ENCODE measurements around the gene UGT2B28.
"Not testable (repeated sequence)": the region's sequence is repeated elsewhere in the genome, so short reads cannot be mapped to it uniquely, and the experiment has no call there.

The UGT2B28 gene

DNA sequence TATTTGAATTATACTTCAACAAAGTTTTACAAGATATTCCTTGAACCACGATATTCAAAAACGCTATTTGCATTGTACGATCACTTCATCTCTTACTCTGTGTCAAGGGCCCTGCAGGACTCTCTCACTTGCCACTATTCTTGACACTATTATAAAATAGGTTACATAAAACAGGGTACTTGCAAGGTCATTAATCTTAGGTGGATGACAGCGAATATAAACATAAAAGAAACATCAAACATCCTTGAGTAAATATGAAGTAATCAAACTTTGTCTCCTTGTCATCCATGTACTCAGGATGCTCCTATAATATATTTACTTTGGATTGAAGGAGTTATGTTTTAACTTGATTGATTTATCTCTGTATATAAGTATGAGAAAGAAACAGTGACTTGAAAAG is at the start of gene UGT2B28:
Gene UGT2B28 (plus strand): TSS at position 395 of the 400 bp plus-strand sequence. CDS start 26 bp downstream, outside the sequence.
- DNase-seq (ENCODE audit: low read depth in 2 of 2), result not testable (repeated sequence)

- DNase-seq (ENCODE audit: low read depth in 2 of 2), result no peak
These were observed 41.2 kb upstream of the UGT2B28 start for GRCh38 chr4:69239092-69239491.

GRCh38 chr4:69239557-69240168 is 40.6 kb upstream of the UGT2B28 start:
- DNase-seq (ENCODE audit: low read depth in 2 of 2), result no peak

GRCh38 chr4:69240787-69241186 is 39.5 kb upstream of the UGT2B28 start:
- DNase-seq (ENCODE audit: low read depth in 2 of 2), result not testable (repeated sequence)

- DNase-seq (ENCODE audit: low read depth in 2 of 2), result not testable (repeated sequence)
These were observed 38.5 kb upstream of the UGT2B28 start for GRCh38 chr4:69241746-69242145.

- DNase-seq (ENCODE audit: low read depth in 2 of 2), result not testable (repeated sequence)
These were observed 37.6 kb upstream of the UGT2B28 start for GRCh38 chr4:69242562-69243240.

DNA sequence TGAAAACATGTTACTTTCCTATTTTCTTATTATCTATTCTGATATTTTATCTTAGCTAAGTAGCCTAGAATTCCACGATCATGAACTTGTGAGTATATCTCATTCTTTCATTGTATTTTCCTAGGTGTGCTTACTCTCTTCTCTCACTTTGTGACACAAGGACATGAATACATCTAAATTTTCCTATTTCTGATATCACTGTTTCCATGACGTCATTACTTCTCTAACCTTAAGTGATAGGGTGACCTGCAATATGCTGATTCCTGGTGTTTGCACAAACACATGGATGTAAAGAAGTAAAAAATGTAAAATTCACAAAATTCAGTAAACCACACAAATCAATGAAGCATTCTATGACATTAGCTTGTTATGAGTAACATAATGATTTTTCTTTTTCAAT is 29.4 kb upstream of the UGT2B28 start:
- DNase-seq (ENCODE audit: low read depth in 2 of 2), result not testable (repeated sequence)

- not testable (repeated sequence) for DNase-seq (ENCODE audit: low read depth in 2 of 2)
These were observed 27.0 kb upstream of the UGT2B28 start for GRCh38 chr4:69253147-69253772.

GRCh38 chr4:69268612-69269011 is 11.7 kb upstream of the UGT2B28 start:
- not testable (repeated sequence) for DNase-seq (ENCODE audit: low read depth in 2 of 2)

- not testable (repeated sequence) for DNase-seq (ENCODE audit: low read depth in 2 of 2)
These were observed 16.1 kb downstream of the UGT2B28 start for GRCh38 chr4:69296356-69296755.

DNA sequence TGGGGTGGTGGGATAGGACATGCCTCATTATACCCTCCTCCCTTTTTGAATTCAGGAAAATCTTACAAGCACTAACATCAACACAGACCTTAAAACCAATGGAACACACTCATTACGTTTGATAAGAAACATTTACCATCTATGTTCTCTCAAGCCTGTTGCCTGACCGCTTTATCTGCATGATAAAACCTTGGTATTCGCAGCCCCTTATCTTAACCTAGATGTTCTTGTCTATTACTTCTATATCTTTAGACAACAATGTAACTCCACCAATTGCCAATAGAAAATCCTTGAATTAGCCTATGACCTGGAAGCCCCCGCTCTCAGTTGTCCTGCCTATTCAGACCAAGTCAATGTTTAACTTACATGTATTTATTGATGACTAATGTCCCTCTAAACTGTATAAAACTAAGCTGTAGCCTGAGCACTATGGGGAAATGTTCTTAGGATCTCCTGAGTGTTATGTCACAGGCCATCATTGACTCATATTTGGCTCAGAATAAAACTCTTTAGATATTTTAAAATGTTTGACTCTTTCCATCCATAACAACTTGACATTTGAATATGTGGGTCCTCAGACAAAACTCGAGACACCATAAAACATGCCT is 28.3 kb downstream of the UGT2B28 start:
- not testable (repeated sequence) for DNase-seq (ENCODE audit: low read depth in 2 of 2)

DNA sequence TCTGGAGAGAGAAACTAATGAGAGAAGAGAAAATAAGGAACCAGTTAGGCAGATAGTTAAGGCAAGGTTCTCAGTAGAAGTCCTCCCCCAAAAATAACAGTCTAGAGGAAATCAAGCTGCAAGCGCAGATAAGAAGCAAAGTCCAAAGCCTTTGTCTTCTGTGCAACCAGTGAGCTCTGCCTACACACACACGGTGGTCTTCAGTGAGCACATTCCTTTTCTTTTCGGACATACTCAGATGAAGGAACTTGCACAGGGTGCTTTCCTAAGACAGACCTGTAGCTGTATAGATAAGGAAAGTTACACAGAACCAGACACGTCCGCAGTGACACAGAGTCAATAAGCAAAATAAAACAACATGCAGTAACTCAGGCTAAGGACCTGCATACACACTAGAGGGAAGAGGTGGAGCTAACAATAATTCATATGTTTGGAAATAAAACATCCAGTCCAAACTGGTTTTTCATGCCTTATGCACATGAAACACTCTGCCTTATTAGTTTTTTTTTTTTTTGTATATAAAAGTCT is 29.3 kb downstream of the UGT2B28 start:
- DNase-seq (ENCODE audit: low read depth in 2 of 2), result not testable (repeated sequence)

- DNase-seq (ENCODE audit: low read depth in 2 of 2), result not testable (repeated sequence)
These were observed 30.0 kb downstream of the UGT2B28 start for GRCh38 chr4:69310262-69310661.

- DNase-seq (ENCODE audit: low read depth in 2 of 2), result not testable (repeated sequence)
These were observed 37.5 kb downstream of the UGT2B28 start for GRCh38 chr4:69317669-69318298.

DNA sequence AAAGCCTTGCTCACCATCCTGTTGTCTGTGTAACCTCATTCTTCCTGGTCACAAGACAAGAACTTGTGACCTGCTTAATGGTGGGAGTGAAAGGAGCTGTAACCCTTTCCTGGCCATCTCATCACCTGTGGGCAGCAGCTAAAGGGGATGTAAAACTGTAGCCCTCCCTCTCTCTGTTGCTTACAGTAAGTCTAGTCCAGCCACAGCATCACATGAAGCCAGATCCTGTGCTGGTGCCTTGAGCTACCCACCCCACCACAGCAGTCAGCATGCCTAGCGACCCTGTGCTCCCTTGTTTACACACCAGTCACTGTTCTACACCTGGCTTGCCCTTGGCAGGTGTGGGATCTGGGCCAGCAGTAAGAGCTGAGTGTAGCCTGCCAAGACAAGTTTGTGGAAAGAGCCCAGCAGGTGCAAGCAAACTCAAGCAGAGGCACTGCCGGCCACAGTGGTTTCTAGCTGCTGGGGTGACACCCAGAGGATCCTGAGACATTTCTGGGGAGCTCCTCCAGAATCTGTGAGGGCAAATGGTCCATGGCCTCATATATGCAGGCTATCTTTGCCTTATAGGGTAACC is 41.0 kb downstream of the UGT2B28 start:
- no peak for DNase-seq (ENCODE audit: low read depth in 2 of 2)

DNA sequence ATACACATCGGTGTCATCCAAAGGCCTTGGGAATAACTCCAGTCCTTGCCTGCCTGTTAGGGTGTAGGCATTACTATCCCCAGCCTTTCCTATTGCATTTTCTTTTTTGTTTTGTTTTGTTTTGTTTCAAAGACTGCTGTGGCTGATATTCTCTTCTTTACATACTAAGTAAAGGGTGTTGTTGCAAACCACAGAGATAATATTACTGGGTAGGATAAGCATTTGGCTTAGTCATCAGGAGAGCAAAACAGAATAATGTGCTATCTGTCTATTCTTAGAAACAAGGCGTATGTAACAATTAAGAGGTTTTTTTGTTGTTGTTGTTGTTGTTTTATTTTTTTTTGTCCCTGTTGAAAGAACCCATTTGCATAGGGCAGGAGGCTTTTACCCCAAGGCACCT is 41.8 kb downstream of the UGT2B28 start:
- no peak for DNase-seq (ENCODE audit: low read depth in 2 of 2)

GRCh38 chr4:69323284-69323683 is 43.0 kb downstream of the UGT2B28 start:
- no peak for DNase-seq (ENCODE audit: low read depth in 2 of 2)

DNA sequence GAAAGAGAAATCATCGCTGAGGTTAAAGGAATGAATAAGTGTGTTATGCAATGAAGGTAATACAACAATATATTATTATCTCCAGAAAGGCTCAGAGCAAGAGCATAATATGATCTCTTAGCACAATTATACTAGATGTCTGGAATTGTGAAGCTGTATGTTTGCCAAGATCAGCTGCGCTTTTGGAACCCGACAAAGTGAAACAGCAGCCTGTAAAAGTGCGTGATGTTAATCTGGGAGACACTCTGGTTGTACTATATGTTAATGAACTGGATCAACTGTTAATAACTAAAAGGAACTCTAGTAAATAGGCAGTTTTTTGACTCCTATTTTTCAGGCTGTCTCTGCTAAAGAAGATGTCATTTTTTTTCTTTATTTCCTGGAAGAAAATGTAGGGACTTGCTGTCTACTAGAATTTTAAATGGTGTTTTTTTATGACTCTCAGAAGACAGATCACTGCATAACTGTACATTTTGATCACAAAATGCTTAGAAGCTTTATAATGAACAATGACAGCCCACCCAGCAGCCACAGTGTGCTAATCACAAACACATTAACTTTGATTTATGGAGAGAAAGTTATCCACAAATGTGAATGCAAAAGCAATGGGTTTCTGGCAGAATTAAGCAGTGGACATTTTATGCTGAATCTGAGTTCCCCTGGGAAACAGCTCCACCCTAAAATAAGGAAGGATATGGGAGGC is 50.2 kb downstream of the UGT2B28 start:
- DNase-seq (ENCODE audit: low read depth in 2 of 2), result no peak

DNA sequence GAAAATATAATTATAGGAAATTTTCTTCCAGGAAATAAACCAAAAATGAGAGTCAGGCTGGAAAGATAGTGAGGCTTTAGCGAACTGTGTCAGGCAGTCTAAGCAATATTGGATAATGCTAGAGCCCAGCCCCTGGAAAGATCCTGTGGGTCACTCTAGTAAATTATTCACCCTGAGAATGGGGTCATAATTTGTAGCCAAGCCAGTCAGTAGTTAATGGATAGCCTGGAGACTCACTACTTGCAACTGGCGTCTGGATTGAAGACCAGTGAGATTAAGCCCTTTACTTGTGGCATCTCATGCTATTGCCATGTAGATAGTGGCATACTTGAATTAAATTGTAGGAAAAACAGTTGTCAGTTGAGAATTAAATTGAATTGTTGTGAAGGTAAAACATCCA is 51.0 kb downstream of the UGT2B28 start:
- DNase-seq (ENCODE audit: low read depth in 2 of 2), result not testable (repeated sequence)

DNA sequence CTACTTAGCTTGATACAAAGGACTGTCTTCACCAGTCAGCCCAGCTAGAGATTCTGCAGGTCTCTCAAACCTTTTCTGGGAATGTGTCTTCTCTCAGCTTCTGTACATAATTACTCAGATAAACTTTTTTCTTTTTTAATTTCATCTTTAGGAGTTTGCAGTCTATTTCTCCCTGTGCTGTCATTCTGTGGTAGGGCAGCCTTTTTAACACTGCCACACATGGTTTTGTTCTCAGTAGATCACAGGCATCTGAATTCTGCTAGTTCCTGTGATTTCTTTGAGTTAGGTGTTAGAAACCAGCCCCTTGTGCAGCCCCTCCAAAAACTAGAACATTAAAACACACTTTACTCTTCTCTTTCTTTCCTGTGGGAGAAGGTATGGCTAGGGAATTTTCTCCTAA is 55.2 kb downstream of the UGT2B28 start:
- not testable (repeated sequence) for DNase-seq (ENCODE audit: low read depth in 2 of 2)

- DNase-seq (ENCODE audit: low read depth in 2 of 2), result not testable (repeated sequence)
These were observed 62.8 kb downstream of the UGT2B28 start for GRCh38 chr4:69343114-69343513.

Data from stimulated activated CD8-positive, alpha-beta memory T cell treated with anti-CD3 and anti-CD28 coated beads, Interleukin-7, amount 100 ng/mL, for 1 hour (primary cell).